Measurements from ENCODE around the gene ERC2.
"Not testable (repeated sequence)": the region's sequence is repeated elsewhere in the genome, so short reads cannot be mapped to it uniquely, and the experiment has no call there.

Gene ERC2

DNA sequence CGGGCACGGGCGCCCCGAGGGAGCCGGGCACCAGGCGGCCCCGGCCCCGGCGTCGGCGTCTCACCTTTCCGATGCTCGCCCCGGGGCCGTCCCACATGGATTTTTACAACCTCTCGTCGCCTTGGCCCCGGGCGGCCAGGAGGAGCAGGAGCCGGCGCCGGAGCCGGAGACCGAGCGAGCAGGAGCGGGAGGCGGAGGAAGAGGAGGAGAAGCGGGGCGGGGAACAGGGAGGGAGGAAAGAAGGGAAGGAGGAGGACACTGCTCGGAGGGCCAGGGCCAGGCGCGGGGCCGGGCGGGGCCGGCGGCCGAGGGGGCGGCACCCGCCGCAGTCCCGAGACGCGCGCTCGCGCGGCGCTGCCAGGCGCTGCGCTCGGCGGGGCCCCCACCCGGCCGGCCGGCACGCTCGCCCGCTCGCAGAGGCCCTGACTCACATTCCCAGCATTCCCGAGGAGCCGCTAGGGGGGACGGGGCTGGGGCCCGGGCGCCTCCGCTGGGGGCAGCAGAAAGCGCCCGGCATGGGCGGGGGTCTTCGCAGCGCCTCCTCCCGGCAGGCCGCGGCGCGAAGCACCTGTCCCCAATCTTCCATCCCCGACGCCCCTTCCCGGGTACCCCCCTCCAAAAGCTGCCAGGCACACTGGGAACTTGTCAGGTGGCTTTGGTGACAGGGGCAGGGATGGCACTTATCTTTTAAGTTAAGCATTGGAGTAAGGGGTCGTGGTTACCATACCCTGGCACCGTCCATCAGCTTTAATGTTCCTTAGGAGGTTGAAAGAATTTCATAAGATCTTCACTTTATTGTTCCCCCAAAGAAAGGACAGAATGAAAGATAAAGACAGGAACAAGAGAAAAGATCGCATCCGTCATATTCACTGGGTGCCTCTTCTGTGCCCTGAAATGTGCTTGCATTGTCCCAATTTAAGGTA, at the start of gene ERC2:
Gene ERC2, minus strand, starts transcription at position 284 of the 923 bp plus-strand sequence.
- DNase-seq (ENCODE audit: low read depth in 3 of 3): peak in 1 of 3 donors; percentile 1

DNA sequence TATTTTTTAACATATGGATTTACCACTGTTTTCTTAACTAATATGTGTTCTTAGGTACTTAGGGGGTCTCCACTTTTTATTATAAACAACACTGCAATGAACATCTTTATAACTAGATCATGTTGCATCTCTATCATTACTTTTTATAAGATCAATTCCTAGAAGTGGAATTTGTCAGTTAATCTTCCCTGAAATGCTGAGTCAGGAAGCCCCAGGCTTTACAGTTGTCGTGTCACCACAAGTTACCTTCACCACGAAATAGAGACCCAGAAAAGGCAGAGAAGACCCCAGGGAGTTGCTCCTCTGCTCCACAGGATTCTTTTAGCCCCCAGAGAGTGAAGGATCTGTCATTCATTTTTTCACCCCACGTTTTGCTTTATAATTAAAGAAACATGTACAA, 34.5 kb upstream of the ERC2 start:
- no peak for DNase-seq (ENCODE audit: low read depth in 3 of 3)

DNA sequence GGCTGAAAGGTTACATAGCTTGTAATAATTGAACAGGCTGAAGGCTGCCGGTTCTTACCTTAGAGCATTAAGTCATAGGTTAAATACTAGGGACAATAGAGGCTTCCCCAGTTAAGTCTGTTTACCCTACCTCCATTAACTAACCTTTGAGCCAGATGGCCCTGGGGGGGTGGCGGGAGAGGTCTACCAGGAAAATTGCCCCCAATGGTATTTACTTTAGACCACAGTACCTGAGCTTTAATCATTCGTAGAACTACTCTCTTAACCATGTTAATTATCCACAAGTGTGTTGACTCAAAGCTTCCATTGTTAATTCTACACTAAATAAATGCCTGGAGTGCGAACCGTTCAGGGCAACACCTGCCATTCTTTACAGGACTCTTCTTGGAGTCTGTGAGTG, 28.1 kb upstream of the ERC2 start:
- DNase-seq (ENCODE audit: low read depth in 3 of 3): not testable (repeated sequence)

GRCh38 chr3:56494679-56495322, 26.5 kb upstream of the ERC2 start:
- peak; percentile 43 to 65 (median 49) for DNase-seq (ENCODE audit: low read depth in 3 of 3)

- DNase-seq (ENCODE audit: low read depth in 3 of 3): no peak
Measured at GRCh38 chr3:56491566-56491965, 23.3 kb upstream of the ERC2 start.

DNA sequence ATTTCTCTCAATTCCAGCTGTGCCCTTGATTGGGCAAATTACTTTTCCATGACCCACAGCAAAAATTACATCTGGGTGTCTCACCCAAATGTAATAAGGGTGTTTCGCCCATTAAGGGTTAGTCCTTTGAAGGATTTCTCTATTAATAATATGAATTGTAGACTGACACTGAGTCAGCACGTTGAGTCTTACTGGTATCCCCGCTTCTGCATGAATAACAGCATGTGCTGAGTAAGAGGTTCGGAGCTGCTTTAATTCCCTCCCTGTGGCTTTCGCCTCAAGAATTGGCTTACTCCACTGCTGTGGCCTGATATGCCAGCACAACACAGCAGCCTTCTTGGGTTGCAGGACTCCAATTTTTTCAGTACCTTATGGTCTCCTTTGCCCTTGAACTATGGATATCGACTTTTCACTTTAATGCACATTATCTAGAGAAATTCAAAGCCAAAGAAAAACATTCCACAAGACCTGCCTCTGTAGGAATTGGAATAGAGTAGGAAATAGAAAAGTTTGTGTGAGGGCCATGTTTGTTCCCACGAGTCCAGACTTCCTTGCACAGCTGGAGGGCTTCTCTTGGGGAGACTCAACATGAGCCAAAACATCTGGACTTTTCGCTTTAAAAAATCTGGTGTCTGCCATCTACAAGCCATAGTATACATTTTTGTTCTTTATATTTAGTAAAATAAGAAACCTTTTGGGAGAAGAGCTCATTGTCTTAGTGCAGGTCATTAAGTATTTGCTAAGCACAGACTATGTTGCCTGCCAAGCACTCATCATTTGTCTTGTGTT, 20.7 kb upstream of the ERC2 start:
- DNase-seq (ENCODE audit: low read depth in 3 of 3): no peak

DNA sequence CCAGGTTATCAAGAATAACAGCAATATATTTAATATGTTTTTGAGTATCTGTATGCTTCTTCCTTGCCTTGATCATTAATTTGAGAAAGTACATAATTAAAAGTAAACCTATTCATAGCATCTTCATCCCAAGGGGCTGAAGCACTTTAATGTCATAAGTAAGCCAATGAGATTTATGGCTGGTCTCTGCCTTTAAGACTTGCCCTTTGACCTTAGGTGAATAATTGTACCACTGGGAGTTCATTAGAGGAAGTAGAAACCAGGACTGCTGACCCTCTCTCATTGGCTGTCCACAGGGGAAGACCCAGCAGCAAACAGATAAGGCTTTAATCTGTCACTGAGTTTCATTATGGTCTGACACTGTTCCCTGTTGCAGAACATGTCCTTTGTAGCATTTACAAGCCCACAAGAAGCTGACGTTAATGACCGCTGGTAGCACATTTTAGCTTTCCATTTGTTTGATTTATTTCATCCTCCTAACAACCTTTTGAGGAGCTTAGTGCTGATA, 16.3 kb upstream of the ERC2 start:
- no peak for DNase-seq (ENCODE audit: low read depth in 3 of 3)

- no peak for DNase-seq (ENCODE audit: low read depth in 3 of 3)
Measured at GRCh38 chr3:56484122-56484521, 15.9 kb upstream of the ERC2 start.

- DNase-seq (ENCODE audit: low read depth in 3 of 3): no peak
Measured at GRCh38 chr3:56477646-56478045, 9.4 kb upstream of the ERC2 start.

GRCh38 chr3:56476771-56477170, 8.5 kb upstream of the ERC2 start:
- no peak for DNase-seq (ENCODE audit: low read depth in 3 of 3)

GRCh38 chr3:56471771-56472170, 3.5 kb upstream of the ERC2 start:
- DNase-seq (ENCODE audit: low read depth in 3 of 3): no peak

DNA sequence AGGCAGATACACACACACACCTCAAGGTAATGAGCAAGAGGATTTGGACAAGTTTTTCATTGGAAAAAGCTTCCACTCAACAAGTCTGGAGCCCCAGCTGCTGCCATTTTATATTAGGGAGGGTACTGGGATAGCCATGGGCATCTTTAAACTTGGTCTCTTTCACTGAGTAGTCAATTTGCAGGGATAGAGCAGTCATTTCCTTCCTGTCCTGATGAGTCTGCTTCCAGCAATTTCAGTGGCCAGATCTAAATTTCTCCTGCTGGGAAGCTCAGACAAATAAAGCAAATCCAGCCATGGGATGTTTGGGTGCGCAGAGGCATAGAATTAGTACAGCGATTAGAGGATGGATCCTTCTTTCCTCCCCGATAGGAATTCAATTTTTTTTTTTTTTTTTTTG, 874 bp upstream of the ERC2 start:
- DNase-seq (ENCODE audit: low read depth in 3 of 3): no peak

DNA sequence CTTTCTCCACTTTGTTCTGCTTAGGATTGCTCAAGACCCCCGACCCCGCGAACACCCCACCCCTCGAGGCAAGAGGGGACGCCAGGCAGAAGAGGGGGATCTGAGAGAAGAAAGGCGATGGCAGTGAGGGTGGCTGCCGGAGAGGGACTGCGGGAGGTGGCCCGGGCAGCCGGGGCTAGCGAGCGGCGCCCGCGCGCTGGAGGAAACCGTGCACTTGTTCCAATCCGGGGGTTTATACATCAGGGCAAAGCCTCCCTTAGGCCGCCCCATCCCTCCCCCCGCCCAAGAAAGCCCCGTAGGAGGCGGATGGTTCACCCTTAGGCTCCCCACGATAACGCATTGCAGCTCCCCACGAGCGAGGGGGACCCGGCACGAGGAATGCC, 475 bp downstream of the ERC2 start:
- DNase-seq (ENCODE audit: low read depth in 3 of 3): no peak

GRCh38 chr3:56467108-56467507, 1.2 kb downstream of the ERC2 start:
- peak in 2 of 3 donors; percentile 13 to 35 for DNase-seq (ENCODE audit: low read depth in 3 of 3)

- DNase-seq (ENCODE audit: low read depth in 3 of 3): no peak
Measured at GRCh38 chr3:56459719-56460118, 8.5 kb downstream of the ERC2 start.

GRCh38 chr3:56459104-56459496, 9.2 kb downstream of the ERC2 start:
- no peak for DNase-seq (ENCODE audit: low read depth in 3 of 3)

DNA sequence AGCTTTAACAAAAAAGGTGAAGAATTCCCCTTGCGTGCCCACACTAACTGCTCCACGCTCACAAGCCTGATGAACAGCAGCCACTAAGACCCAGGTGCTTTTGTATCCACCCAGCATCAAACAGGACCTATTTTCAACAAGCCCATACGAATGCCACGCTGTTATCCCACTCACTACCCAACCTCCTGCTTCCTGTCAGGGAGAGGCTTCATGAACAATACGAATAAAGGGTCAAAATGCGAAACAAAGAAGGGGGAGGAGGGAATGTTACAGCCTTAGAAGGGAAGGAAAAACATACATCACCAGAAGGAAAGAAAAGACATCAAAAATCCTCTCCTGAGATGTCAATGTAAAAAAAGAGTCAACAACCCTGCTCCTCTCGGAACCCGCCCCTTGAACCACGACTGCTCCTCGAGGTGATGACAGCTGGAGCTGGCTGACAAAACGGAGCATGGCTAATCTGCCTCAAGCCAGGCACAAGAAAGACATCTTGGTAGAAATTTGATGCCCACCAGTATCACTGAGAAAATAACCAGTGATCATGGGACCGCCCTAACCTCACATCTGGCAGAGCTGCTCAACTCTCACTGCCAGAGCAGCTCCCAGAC, 9.7 kb downstream of the ERC2 start:
- no peak for DNase-seq (ENCODE audit: low read depth in 3 of 3)

DNA sequence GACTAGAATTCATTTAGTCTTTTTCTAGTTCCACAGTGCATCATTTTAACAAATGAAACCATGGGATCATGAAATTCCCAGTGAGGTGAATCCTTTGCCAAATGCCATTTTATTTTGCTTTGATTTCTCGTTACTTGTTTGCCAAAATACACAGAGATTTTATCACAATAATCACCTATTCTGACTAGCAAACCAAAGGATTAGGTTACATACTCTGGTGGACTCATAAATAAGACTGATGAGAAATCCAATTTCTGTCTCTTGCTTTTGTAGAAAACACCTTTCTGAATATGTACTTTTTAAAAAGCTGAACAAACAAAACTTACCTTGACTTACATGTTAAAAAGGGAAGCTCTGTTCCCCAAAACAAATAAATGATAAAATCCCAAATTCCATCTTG, 12.2 kb downstream of the ERC2 start:
- DNase-seq (ENCODE audit: low read depth in 3 of 3): no peak

- no peak for DNase-seq (ENCODE audit: low read depth in 3 of 3)
Measured at GRCh38 chr3:56453011-56453410, 15.3 kb downstream of the ERC2 start.

- DNase-seq (ENCODE audit: low read depth in 3 of 3): no peak
Measured at GRCh38 chr3:56452085-56452484, 16.2 kb downstream of the ERC2 start.

GRCh38 chr3:56443372-56443771, 24.9 kb downstream of the ERC2 start:
- DNase-seq (ENCODE audit: low read depth in 3 of 3): no peak

DNA sequence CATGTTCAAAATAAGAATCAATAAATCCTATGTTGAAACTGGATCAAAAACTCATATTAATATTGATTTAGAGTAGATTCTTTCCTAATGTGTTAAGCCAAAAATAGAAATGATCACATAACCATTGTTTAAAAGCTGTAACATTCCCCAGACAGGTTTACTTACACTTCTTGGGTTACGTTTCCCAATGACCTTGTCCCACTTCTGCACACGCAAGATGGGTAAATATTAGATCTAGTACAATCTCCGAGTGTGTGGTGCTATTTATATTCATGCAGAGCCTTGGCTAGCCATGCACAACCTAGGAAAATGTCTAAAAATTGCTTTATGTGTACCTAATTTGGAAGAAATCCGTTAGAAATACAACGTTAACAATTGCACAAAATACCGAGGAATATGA, 39.6 kb downstream of the ERC2 start:
- no peak for DNase-seq (ENCODE audit: low read depth in 3 of 3)

Measured in stimulated activated CD4-positive, alpha-beta T cell treated with anti-CD3 and anti-CD28 coated beads, TNF-alpha, amount 100 ng/mL, for 48 hours (primary cell).